Glomerular visceral epithelial cell (primary cell): ENCODE measurements around the gene ARHGAP29.
A peak's percentile ranks its signal among the peaks of the same experiment; 100 is the strongest.

Experiments used
- DNase-seq: peaks from one replicate; pipeline ENCODE4 v3.0.0-alpha.2; 2016; ENCODE audit errors: extremely low spot score

Gene ARHGAP29

GRCh38 chr1:94236013-94236491 is 1.3 kb downstream of the ARHGAP29 start:
- no peak for DNase-seq

DNA sequence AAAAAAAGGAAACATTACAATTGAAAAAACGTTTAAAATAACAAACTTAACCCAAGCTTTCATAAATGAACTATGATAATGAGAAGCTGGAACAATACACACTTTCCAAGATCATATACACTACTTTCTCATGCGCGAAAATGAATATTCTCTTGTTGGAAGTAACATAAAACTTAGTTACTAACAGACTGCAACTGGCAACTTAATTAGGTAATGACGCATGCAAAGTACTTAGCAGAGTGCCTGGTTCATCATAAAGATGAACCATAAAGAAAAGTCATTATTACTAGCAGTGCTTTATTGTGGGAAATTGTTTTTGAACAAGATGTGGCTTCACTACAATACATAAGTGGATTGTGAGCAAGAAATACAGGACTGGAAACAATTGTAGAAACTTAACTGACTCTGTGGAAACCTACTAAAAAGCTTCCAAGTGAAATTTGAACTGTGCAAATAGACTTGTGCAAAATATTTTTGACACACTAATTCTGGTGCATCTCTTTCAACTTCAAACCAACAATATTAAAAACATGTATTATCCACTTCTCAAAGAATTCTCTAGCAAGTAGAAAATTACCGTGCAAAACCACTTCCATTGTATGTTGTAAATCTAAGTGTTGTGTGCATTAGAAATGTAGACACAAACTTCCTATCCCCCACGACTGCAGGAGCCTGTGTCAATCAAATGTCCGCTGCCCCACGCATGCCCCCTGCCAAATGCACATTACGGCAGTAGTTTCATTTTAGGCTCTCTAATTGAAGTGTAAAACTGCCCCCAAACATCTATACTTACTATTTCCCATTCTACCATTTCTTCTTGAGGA is 2.0 kb downstream of the ARHGAP29 start:
- no peak for DNase-seq

GRCh38 chr1:94234615-94235014 is 2.8 kb downstream of the ARHGAP29 start:
- DNase-seq, result no peak

DNA sequence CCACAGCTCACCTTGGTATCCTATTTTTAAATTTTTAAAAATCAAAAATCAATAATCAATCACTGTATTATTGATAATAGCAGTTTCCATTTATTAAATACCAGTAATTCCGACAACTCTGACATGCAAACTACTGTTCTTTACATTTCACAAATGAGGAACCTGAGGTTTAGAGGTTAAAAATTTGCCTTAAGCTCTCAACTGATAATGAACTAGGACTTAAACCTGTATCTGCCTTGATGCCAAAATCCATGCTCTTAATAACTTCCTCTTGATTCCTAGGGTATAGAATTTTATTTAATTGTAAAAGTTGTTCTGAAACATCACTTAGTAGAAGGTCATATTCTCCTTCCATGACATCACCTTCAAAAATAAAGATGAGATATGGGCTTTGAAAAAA is 5.6 kb downstream of the ARHGAP29 start:
- no peak for DNase-seq

GRCh38 chr1:94230920-94231319 is 6.5 kb downstream of the ARHGAP29 start:
- DNase-seq, result no peak

- no peak for DNase-seq
Observed at GRCh38 chr1:94228640-94229375, 8.6 kb downstream of the ARHGAP29 start.

- DNase-seq, result no peak
Observed at GRCh38 chr1:94227624-94228023, 9.8 kb downstream of the ARHGAP29 start.

DNA sequence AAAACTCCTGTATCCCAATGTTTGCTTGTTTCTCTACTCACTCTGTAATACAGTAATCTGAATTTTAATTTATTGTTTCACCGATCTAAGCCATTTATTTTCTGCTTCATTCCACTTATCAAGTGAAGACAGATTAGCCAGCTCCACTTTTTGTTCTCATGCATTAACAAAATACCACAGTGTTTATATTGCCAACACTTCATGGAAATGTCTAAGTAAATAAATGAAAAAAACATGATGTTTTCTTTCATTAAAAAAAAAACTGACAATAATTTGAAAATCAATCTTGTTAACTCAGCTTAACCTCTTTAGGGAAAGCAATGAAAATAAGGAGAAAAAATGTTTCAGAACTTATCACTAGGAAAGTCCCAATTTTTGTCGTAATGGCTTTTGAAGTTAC is 11.5 kb downstream of the ARHGAP29 start:
- no peak for DNase-seq

- DNase-seq, result no peak
Observed at GRCh38 chr1:94218332-94218731, 19.1 kb downstream of the ARHGAP29 start.

- no peak for DNase-seq
Observed at GRCh38 chr1:94215955-94216354, 21.4 kb downstream of the ARHGAP29 start.

- no peak for DNase-seq
Observed at GRCh38 chr1:94209982-94210381, 27.4 kb downstream of the ARHGAP29 start.

DNA sequence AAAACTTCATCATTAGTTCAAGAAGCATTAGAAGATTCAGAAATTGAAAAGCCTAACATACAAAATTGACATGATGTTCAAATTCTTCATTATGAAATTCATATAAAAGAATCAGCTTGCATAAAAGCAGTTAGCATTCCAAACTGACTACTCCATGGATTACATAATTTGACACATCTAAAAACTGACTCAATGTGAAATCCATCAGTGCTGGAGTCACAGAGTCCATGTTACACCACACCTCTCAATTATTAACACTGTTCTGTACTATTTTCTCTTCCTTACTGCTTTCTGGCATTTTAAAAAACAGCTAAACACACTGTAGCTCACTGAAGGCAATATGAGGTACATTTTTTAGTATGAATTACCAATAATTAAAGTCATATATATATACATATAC is 28.0 kb downstream of the ARHGAP29 start:
- DNase-seq, result peak; percentile 34

- DNase-seq, result no peak
Observed at GRCh38 chr1:94207695-94208094, 29.7 kb downstream of the ARHGAP29 start.

DNA sequence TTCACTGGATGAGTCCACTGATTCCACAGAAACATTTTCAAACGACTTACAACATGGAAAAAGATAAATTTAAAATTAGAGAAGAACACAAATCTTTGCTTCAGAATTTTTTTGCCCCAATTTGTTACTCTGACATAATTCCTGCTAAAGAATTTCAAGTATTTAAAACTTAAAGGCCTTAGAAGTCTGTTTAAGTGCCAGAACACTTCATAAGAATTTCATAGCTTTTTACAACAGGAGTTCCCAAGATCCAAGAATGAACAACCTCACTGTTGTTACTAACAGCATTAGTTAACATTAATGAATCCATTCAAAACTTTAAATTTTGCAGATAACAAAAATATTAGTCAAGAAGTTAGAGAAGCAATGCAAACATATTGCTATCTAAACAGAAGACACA is 31.7 kb downstream of the ARHGAP29 start:
- no peak for DNase-seq

GRCh38 chr1:94202241-94202640 is 35.1 kb downstream of the ARHGAP29 start:
- no peak for DNase-seq

DNA sequence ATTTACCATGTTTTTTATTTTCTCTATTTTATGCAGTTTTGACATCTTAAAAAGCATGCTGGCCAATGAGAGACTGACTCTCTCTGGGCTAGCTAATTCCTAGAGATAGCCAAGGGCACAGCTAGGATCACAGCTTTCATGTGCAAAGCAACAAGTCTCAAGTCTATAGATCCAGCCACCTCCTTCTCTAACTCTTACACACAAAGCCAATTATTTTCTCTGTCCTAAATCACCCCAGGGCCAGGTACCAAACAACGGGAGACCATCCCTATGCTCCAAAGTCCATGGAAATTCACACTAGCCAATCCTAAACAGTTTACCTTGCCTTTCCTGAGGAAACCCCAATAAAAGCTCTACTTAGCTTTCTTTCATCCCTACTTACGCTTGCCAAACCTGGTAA is 38.0 kb downstream of the ARHGAP29 start:
- DNase-seq, result no peak

GRCh38 chr1:94194079-94194865 is 43.1 kb downstream of the ARHGAP29 start:
- DNase-seq, result no peak

- no peak for DNase-seq
Observed at GRCh38 chr1:94193128-94193527, 44.3 kb downstream of the ARHGAP29 start.

GRCh38 chr1:94191216-94191615 is 46.2 kb downstream of the ARHGAP29 start:
- no peak for DNase-seq

DNA sequence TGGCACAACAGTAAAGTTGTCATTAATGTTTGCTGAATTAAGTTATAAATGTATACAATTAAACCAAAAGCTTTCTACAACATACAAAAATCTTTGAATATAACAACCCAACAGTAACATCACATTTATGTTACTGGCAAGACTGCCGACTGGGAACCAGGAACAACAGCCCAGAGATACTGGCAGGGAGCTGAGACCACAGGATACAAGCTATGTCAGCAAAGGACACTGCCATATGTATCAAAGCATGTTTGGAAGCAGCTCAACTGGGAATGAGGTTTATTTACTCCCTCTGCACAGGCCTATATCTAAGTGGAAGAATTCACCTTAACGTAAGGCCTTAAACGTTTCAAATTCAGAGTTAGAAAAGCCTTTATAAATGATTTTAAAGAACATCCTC is 50.4 kb downstream of the ARHGAP29 start:
- no peak for DNase-seq

GRCh38 chr1:94183197-94183815 is 54.1 kb downstream of the ARHGAP29 start:
- no peak for DNase-seq

DNA sequence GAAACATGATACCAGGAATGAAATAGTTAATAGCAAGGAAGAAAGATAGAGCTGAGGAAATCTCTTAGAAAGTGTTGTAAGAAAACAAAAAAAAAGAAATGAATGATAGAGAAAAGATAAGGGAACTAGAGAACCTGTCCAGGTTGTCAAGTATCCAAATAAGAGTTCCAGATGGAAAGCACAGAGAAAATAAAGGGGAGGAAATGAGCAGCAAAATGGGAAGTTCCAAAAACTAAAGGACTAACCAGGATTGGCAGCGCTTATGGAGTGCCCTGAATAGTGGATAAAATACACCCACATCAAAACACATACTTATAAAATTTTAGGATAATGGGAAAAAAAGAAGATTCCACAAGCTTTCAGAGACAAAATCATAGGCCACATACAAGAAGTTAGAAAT is 55.2 kb downstream of the ARHGAP29 start:
- DNase-seq, result no peak
